GM19043 (cell line): Measurements from ENCODE around the gene TBKBP1.

Experiments
- ATAC-seq: cut with Tn5 transposase; IDR thresholded peaks from one replicate; pipeline ENCODE4 v1.9.1; 2021; ENCODE audit warnings: low read depth; ENCODE audit not compliant: unreplicated experiment

TBKBP1 gene

GRCh38 chr17:47751471-47751870 lies 57.5 kb downstream of the TBKBP1 start:
- no peak for ATAC-seq

- ATAC-seq, result no peak
These were observed 63.4 kb downstream of the TBKBP1 start for GRCh38 chr17:47757386-47757785.

- ATAC-seq, result no peak
These were observed 66.6 kb downstream of the TBKBP1 start for GRCh38 chr17:47760409-47761140.
